KMS-11 (cell line): ENCODE data around the gene SNRPB2.

Source experiments
- H2AFZ ChIP-seq: fragments of 200-600 bp; sonication (generic); 2 replicates; pipeline ENCODE4 v1.6.1; 2016; ENCODE audit warnings: antibody characterized with exemption, mixed run types, low read depth
- H3K27ac ChIP-seq: fragments of 200-600 bp; sonication (generic); 2 replicates; pipeline ENCODE4 v1.6.1; 2016; ENCODE audit warnings: mild to moderate bottlenecking, mixed run types
- H3K27me3 ChIP-seq: fragments of 200-600 bp; sonication (generic); 2 replicates; pipeline ENCODE4 v1.6.1; 2017; ENCODE audit warnings: mild to moderate bottlenecking, low read depth, mixed run types, moderate library complexity; ENCODE audit not compliant: insufficient read depth
- H3K36me3 ChIP-seq: fragments of 200-600 bp; sonication (generic); 2 replicates; pipeline ENCODE4 v1.6.1; 2017; ENCODE audit warnings: mild to moderate bottlenecking, mixed run types; ENCODE audit not compliant: insufficient read depth
- H3K4me1 ChIP-seq: fragments of 200-600 bp; sonication (generic); 2 replicates; pipeline ENCODE4 v1.6.1; 2016; ENCODE audit warnings: mild to moderate bottlenecking, low read depth, mixed run types; ENCODE audit not compliant: poor library complexity, severe bottlenecking
- H3K4me2 ChIP-seq: fragments of 200-600 bp; sonication (generic); 2 replicates; pipeline ENCODE4 v1.7.0; 2016; ENCODE audit warnings: mild to moderate bottlenecking, mixed run types
- H3K4me3 ChIP-seq: fragments of 200-600 bp; sonication (generic); IDR thresholded peaks from 2 replicates; pipeline ENCODE4 v1.6.1; 2017; ENCODE audit warnings: low read depth, low read length, mixed read lengths; ENCODE audit not compliant: insufficient read depth
- H3K79me2 ChIP-seq: fragments of 200-600 bp; sonication (generic); 2 replicates; pipeline ENCODE4 v1.6.1; 2016; ENCODE audit warnings: low read depth, mixed run types; ENCODE audit not compliant: insufficient read depth
- H3K9ac ChIP-seq: fragments of 200-600 bp; sonication (generic); 2 replicates; pipeline ENCODE4 v1.6.1; 2016; ENCODE audit warnings: mild to moderate bottlenecking, mixed run types
- H4K20me1 ChIP-seq: fragments of 200-600 bp; sonication (generic); 2 replicates; pipeline ENCODE4 v1.6.1; 2016; ENCODE audit warnings: mild to moderate bottlenecking, mixed run types; ENCODE audit not compliant: insufficient read depth
- TF ChIP-seq, protein P1 (sequence below): fragments of 200-600 bp; sonication (generic); conservative IDR thresholded peaks from 2 replicates; pipeline ENCODE4 v1.6.1; 2017; ENCODE audit warnings: low read depth, mild to moderate bottlenecking, antibody characterized with exemption, low read length, moderate library complexity, mixed read lengths

Gene SNRPB2

GRCh38 chr20:16719421-16719820 is 10.4 kb upstream of the SNRPB2 start:
- H4K20me1 ChIP-seq = no peaks in the 10 kb centered on the region
- H3K27ac ChIP-seq = no peak overlapping the region
- H3K9ac ChIP-seq = no peak overlapping the region
- H3K36me3 ChIP-seq = no peaks in the 10 kb centered on the region
- H3K4me3 ChIP-seq = no peak overlapping the region
- TF ChIP-seq, protein P1, sequence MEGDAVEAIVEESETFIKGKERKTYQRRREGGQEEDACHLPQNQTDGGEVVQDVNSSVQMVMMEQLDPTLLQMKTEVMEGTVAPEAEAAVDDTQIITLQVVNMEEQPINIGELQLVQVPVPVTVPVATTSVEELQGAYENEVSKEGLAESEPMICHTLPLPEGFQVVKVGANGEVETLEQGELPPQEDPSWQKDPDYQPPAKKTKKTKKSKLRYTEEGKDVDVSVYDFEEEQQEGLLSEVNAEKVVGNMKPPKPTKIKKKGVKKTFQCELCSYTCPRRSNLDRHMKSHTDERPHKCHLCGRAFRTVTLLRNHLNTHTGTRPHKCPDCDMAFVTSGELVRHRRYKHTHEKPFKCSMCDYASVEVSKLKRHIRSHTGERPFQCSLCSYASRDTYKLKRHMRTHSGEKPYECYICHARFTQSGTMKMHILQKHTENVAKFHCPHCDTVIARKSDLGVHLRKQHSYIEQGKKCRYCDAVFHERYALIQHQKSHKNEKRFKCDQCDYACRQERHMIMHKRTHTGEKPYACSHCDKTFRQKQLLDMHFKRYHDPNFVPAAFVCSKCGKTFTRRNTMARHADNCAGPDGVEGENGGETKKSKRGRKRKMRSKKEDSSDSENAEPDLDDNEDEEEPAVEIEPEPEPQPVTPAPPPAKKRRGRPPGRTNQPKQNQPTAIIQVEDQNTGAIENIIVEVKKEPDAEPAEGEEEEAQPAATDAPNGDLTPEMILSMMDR = no peak
- H3K27me3 ChIP-seq = no peaks in the 10 kb centered on the region
- no peak overlapping the region for H2AFZ ChIP-seq
- no peaks in the 10 kb centered on the region for H3K4me1 ChIP-seq
- no peak overlapping the region for H3K4me2 ChIP-seq
- no peaks in the 10 kb centered on the region for H3K79me2 ChIP-seq

DNA sequence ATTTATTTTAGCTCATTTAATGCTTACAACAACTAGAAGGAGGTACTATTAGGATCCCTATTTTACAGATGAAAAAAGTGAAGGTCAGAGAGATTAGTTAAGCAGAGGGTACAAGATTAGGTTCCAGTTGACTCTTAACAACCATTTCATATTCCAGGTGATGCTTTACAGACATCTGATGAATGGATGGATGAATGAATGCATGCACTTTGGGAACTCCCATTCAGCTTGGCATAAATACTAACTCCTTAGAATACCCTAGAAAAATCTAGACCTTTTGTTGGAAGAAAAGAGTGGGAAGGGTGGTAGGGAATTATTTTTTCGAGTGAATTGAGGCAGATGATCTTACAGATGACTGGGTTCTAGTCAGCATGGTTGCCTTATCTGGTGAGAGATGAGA is 746 bp upstream of the SNRPB2 start:
- TF ChIP-seq, protein P1 = no peak
- Histone ChIP-seq H4K20me1 (no peaks in the 10 kb centered on the region), H2AFZ (peak overlapping the region; percentile 95), H3K9ac (peak overlapping the region; percentile 91; the same call in 1 of the 2 replicates), H3K79me2 (peaks cover 20% of the 10 kb centered on the region; the same call in 1 of the 2 replicates), H3K27me3 (no peaks in the 10 kb centered on the region), H3K4me1 (peaks cover 23% of the 10 kb centered on the region), H3K36me3 (no peaks in the 10 kb centered on the region), H3K27ac (no peak overlapping the region), H3K4me3 (no peak overlapping the region), H3K4me2 (0 out of 2 replicates have a peak overlapping the region, but pooled peaks have one; percentile 78)

DNA sequence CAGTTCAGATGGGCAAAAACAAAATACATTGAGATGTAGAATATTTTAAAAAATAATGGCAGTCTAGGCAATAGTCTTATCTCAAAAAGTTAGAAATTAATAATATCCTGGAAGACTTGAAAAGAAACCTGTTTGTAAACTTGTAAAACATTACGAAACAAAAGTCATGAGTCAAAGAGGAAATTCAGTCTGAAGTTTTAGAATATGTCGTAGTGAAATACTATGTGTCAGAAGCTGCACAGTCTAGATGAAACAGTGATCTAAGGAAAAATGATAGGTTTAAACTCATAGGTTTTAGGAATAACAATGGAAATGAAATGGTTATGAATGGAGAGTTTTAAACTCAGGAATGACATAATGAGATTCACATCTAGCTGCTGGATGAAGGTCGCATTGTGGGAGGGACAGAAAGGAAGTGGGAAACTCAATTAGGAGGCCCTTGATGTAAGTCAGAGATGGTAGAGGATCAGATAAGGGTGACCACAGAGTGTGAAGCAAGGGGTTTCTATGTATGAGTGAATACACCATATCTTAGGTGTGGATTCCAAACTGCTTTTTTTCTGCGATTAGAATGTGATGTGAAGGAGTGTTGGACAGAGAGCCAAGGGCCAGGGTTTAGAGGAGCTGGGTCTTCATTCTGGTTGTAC is 2.8 kb downstream of the SNRPB2 start:
- no peaks in the 10 kb centered on the region for H3K36me3 ChIP-seq
- H3K79me2 ChIP-seq = peaks cover 20% of the 10 kb centered on the region; the same call in 1 of the 2 replicates
- peaks cover 23% of the 10 kb centered on the region for H3K4me1 ChIP-seq
- H4K20me1 ChIP-seq = no peaks in the 10 kb centered on the region
- no peak overlapping the region for H3K27ac ChIP-seq
- TF ChIP-seq, protein P1 = no peak
- no peak overlapping the region for H3K4me2 ChIP-seq
- H3K9ac ChIP-seq = no peak overlapping the region
- no peaks in the 10 kb centered on the region for H3K27me3 ChIP-seq
- H2AFZ ChIP-seq = no peak overlapping the region
- H3K4me3 ChIP-seq = no peak overlapping the region

DNA sequence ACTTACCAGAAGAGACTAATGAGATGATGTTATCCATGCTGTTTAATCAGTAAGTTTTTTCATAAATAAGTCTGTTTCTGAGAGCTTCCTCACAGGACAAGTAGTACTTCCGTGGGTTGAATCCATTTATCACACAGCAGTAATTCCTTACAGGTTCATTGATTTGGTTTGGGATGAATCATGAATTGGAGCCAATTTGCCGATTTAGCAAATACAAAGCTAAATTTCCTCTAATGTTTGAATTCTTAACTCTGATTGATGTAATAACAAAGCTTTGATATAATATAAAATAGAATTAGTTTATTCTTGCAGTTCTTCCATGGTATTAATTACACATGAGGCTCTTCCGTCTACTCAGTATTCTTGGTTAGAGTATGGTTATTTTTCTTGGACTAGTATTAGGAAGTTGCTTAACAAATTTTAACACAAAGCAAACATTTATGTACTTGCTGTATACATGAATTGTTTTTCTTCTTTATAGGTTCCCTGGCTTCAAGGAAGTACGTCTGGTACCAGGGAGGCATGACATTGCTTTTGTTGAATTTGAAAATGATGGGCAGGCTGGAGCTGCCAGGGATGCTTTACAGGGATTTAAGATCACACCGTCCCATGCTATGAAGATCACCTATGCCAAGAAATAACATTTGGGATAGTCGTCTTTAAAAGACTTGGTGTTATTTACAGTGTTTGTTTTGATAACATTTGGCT is 10.7 kb downstream of the SNRPB2 start:
- Histone ChIP-seq H3K4me2 (no peak overlapping the region), H3K4me3 (no peak overlapping the region), H3K27me3 (no peaks in the 10 kb centered on the region), H2AFZ (no peak overlapping the region), H3K79me2 (no peaks in the 10 kb centered on the region), H4K20me1 (no peaks in the 10 kb centered on the region), H3K9ac (no peak overlapping the region), H3K36me3 (no peaks in the 10 kb centered on the region), H3K4me1 (no peaks in the 10 kb centered on the region), H3K27ac (no peak overlapping the region)
- TF ChIP-seq, protein P1 = no peak
